Measurements from ENCODE around the gene TSPAN31.

The TSPAN31 gene

GRCh38 chr12:57755194-57755453 lies 10.3 kb downstream of the TSPAN31 start (continued):
- TF ChIP-seq GLIS3 (CRISPR knock-in tag; IDR thresholded peaks at IDR 0.05) (no peak), ARNTL (CRISPR knock-in tag; IDR thresholded peaks at IDR 0.05; ENCODE audit: borderline replicate concordance, low read depth) (no peak), PPARA (CRISPR knock-in tag; IDR thresholded peaks at IDR 0.05; ENCODE audit: borderline replicate concordance) (no peak), POU6F1 (CRISPR knock-in tag; IDR thresholded peaks at IDR 0.05; ENCODE audit: borderline replicate concordance, low read depth) (no peak), ZFP30 (CRISPR knock-in tag; IDR thresholded peaks at IDR 0.05) (no peak), ZNF70 (CRISPR knock-in tag; IDR thresholded peaks at IDR 0.05) (no peak)

DNA sequence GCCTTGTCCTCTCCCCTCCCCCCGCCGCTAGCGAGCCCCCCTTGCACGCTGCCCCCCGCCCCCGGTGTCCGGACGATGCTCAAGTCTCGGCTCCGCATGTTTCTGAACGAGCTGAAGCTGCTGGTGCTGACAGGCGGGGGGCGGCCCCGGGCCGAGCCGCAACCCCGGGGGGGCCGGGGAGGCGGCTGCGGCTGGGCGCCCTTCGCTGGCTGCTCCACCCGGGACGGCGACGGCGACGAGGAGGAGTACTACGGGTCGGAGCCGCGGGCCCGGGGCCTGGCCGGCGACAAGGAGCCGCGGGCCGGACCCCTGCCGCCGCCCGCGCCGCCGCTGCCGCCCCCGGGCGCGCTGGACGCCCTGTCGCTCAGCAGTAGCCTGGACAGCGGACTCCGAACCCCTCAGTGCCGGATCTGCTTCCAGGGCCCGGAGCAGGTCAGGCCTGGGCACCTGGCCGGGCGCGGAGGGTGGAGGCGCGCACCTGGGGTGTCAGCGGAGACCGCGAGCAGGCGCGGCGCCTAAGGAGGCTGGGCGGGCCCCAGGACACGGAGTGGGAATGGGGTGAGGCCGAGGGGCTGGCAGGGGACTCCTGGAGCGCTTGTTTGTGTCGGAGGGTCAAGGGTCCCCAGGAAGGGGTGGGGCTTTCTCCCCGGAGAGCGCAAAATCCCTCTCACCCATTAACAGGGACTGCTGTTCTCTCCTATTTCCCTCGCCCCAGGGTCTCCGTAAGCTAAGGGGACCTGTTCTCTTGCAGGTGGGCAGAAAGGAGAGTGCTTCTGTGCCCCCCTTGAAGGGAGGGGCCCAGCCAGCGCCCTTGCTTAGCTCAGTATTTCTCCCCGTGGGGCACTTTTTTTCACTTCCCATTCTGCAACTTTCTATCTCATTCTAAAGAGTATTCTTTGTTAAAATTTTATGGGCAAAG lies 10.9 kb downstream of the TSPAN31 start:
- no peak for ATAC-seq
- no peak for TF ChIP-seq ZC3H10 (CRISPR knock-in tag; IDR thresholded peaks at IDR 0.05)
- TF ChIP-seq, protein P1, sequence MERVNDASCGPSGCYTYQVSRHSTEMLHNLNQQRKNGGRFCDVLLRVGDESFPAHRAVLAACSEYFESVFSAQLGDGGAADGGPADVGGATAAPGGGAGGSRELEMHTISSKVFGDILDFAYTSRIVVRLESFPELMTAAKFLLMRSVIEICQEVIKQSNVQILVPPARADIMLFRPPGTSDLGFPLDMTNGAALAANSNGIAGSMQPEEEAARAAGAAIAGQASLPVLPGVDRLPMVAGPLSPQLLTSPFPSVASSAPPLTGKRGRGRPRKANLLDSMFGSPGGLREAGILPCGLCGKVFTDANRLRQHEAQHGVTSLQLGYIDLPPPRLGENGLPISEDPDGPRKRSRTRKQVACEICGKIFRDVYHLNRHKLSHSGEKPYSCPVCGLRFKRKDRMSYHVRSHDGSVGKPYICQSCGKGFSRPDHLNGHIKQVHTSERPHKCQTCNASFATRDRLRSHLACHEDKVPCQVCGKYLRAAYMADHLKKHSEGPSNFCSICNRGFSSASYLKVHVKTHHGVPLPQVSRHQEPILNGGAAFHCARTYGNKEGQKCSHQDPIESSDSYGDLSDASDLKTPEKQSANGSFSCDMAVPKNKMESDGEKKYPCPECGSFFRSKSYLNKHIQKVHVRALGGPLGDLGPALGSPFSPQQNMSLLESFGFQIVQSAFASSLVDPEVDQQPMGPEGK (CRISPR knock-in tag; IDR thresholded peaks at IDR 0.05; ENCODE audit: borderline replicate concordance), result no peak
- TF ChIP-seq PPARA (CRISPR knock-in tag; IDR thresholded peaks at IDR 0.05; ENCODE audit: borderline replicate concordance), result no peak
- TF ChIP-seq ZNF8 (CRISPR knock-in tag; IDR thresholded peaks at IDR 0.05), result no peak
- no peak for TF ChIP-seq ZFP30 (CRISPR knock-in tag; IDR thresholded peaks at IDR 0.05)
- no peak for TF ChIP-seq TOX (CRISPR knock-in tag; IDR thresholded peaks at IDR 0.05; ENCODE audit: borderline replicate concordance)
- TF ChIP-seq SNAI2 (CRISPR knock-in tag; IDR thresholded peaks at IDR 0.05), result no peak
- no peak for TF ChIP-seq ESRRG (CRISPR knock-in tag; IDR thresholded peaks at IDR 0.05)
- no peak for TF ChIP-seq ZNF70 (CRISPR knock-in tag; IDR thresholded peaks at IDR 0.05)
- no peak for TF ChIP-seq TSHZ2 (CRISPR knock-in tag; IDR thresholded peaks at IDR 0.05)
- TF ChIP-seq, protein P2, sequence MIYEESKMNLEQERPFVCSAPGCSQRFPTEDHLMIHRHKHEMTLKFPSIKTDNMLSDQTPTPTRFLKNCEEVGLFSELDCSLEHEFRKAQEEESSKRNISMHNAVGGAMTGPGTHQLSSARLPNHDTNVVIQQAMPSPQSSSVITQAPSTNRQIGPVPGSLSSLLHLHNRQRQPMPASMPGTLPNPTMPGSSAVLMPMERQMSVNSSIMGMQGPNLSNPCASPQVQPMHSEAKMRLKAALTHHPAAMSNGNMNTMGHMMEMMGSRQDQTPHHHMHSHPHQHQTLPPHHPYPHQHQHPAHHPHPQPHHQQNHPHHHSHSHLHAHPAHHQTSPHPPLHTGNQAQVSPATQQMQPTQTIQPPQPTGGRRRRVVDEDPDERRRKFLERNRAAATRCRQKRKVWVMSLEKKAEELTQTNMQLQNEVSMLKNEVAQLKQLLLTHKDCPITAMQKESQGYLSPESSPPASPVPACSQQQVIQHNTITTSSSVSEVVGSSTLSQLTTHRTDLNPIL (CRISPR knock-in tag; IDR thresholded peaks at IDR 0.05; ENCODE audit: low read depth), result no peak
- no peak for TF ChIP-seq CSRNP3 (CRISPR knock-in tag; IDR thresholded peaks at IDR 0.05)
- TF ChIP-seq TCF4 (CRISPR knock-in tag; IDR thresholded peaks at IDR 0.05; ENCODE audit: borderline replicate concordance), result no peak
- no peak for TF ChIP-seq BACH2 (CRISPR knock-in tag; IDR thresholded peaks at IDR 0.05; ENCODE audit: borderline replicate concordance)
- TF ChIP-seq ISL1 (CRISPR knock-in tag; IDR thresholded peaks at IDR 0.05), result no peak
- no peak for TF ChIP-seq CSDC2 (CRISPR knock-in tag; IDR thresholded peaks at IDR 0.05)
- TF ChIP-seq OSR1 (CRISPR knock-in tag; IDR thresholded peaks at IDR 0.05), result no peak
- TF ChIP-seq ZNF565 (CRISPR knock-in tag; conservative IDR thresholded peaks at IDR 0.05; ENCODE audit: low read depth), result no peak

Measured in SK-N-SH treated with all-trans-retinoic acid at 6 μM for 48 hours (cell line).